ENCODE results near the gene STIM1.
"Not testable (repeated sequence)": the region's sequence is repeated elsewhere in the genome, so short reads cannot be mapped to it uniquely, and the experiment has no call there.

Gene STIM1

DNA sequence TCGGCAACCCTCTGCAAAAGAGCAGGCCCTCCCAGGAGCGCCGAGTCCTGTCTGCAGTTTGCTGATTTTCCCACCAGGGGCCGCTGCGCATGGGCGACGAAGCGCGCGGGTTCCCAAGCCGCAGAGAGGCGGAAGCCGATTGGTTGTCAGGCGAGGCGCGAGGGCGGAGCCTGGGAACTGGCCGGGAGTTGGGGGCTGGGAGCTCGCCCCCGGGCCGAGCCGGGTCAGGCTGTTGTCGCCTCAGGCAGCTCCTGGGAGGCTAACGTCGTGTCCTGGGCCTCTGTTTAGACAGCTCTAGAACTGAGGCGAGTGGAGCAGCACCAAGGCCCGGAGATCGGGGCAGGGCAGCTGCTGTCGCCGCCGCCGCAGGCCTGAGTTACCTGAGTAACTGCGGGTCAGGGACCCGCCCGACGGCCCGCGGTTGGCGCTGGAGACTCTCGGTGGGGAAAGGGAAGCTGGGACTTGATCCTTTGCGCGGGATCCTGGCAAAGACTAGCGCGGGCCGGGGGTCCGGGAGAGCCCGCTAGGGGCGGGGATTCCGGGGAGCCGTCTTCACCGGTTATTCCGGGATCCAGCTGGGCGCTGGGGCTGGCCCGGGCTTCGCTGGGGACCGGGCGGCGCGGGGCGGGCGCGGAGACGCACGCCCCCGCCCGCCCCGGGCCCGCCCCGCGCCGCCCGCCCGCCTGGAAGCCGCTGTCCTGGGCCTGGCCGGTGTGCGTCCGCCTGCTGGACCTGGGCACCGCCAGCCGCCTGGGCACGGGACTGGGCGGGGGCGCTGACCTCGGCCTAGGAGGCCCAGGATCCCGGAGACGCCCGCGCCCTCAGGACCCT, at the start of gene STIM1:
STIM1 (plus strand) TSS at position 688 of the 831 bp plus-strand sequence. CDS start 607 bp downstream, outside the sequence.
- peak; percentile 98 for DNase-seq (ENCODE audit: low read depth in 2 of 2)

DNA sequence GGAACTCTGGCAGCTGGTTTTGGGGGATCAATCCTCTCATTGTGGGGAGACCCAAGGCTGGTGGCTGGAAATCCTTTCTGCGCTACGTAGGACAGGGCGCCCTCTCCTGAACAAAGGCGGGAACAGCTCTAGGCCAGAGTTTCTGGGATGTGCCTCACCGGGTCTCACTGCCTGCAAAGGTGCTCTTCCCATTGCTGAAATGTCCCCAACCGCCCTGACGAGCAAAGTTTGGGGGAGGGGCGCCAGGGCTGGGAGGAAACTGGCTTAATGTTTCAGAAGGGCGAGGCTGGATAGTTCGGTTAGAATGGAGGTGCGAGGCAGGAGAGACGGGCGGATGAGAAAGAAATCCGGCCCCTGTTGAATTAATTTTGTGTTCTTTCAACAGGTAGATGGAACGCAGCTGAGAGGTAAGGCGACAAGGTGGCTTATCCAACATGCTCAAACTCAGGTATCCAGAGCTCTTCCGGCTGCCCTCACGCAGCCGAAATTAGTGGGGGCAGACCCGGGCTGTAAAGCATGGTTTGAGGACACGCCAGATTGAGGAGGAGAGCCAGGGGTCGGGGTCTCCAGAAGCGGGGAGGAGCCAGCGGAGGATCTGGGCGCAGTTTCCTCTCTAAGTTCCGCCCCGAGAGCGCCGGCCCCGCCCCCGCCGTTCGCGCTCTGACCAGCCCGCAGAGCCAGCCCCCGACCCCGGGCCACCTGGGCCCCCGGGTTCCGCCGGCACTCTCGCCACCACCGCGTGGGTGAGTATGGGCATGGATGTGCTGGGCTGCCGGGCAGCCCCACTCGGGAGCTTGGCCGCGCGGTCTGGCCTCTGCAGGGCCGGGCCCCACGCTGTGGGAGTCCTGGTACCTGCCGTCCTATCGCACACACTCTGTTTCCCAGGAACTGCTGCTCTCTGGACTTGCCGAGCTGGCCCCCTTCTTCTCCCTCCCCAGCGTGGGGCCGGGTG, 47.3 kb upstream of the STIM1 start, which contains the start of gene PGAP2:
PGAP2 (plus strand) TSS at position 652 of the 952 bp plus-strand sequence. CDS start 2,700 bp downstream, outside the sequence.
- DNase-seq (ENCODE audit: low read depth in 2 of 2) = peak; percentile 37 to 50

DNA sequence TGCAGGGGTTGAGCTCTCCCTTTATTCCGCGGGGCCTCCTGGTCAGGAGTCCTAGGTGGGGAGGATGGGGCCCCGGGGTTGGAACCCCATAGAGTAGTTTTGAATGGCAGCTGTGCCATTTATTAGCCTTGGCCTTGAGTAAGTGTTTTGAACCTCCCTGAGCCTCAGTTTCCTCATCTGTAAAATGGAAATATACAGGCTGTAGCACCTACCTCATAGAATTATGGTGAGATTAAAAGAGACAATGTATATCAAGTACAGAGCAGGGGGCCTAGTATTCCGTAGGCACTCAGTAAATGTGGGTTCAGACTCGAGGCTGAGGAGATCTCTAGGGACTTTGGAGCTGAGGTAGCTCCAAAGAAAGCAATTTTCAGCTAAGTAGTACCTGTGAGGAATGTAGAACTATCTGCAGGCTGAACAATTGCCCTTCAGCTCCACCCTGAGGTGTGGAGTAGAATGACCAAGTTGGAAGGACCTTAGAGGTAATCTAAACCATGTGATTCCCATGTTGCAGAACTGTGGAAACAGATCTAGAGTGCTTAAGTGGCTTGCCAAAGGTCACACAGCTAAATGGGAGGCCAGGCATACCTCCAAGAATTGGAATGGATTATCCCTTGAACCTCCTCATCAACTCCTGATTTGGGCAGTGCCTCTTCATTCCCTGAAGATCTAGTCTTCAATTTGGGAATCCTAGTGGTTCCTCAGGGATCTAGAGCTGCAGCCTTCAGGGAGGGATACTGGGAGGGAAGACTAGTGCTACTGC, 46.4 kb upstream of the STIM1 start:
- no peak for DNase-seq (ENCODE audit: low read depth in 2 of 2)

DNA sequence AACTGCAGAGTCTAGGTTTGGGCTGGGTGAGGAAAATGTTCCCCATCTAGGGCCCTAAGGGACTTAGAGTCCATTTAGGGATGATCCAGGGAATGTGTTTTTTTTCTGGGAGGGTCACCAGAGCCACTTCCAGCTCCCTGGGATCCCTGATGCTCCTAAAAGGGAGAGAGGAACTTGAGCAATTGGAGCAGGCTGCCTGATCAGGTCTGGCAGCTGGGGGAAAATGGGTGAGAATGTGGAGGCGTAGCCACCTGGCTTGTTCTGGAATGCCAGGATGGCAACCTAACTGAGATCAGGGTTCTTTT, 45.9 kb upstream of the STIM1 start:
- no peak for DNase-seq (ENCODE audit: low read depth in 2 of 2)

DNA sequence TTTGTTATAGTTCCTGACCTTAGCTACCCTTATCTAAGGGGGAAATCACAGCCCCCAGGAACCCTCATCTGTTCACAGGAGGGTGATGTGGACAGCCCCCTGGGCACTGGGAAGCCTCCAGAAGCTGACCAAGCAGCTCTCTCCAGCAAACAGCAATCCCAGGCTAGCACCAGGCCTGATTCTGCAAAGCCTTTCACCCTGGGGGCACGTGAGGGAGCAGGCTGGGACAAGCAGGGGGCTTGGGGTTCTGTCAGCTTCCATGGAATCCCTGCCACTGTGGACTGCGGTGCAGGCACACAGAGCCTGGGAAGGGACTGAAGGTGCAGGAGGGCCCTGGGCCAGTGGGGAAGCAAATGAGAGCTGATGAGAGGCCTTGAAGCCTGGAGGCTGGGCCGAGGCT, 45.0 kb upstream of the STIM1 start:
- no peak for DNase-seq (ENCODE audit: low read depth in 2 of 2)

DNA sequence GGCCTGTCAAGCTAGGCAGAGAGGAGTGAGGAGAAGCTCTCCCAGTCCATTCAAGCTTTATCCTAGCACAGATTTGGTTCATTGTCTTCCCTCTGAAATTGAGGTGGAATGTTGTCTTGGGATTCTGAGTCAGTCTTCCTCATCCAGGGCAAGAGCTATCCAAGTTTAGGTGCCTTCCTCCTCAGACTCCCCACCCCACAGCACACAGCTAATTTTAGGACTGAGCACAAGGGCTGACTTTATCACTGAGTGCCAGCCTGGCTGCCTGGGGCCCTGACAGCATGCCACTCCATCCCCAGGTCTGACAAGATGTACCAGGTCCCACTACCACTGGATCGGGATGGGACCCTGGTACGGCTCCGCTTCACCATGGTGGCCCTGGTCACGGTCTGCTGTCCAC, 44.5 kb upstream of the STIM1 start:
- DNase-seq (ENCODE audit: low read depth in 2 of 2) = no peak

DNA sequence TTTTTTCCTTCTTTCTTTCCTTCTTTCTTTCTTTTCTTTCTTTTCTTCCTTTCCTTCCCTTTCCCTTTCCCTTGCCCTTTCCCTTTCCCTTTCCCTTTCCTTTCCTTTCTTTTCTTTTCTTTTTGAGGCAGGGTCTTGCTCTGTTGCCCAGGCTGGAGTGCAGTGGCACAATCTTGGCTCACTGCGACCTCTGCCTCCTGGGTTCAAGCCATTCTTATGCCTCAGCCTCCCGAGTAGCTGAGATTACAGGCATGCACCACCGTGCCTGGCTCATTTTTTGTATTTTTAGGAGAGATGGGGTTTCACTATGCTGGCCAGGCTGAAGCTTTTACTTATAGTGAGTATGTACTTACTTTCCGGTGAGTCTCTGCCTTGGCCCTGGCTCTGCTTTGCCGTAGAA, 40.6 kb upstream of the STIM1 start:
- not testable (repeated sequence) for DNase-seq (ENCODE audit: low read depth in 2 of 2)

DNA sequence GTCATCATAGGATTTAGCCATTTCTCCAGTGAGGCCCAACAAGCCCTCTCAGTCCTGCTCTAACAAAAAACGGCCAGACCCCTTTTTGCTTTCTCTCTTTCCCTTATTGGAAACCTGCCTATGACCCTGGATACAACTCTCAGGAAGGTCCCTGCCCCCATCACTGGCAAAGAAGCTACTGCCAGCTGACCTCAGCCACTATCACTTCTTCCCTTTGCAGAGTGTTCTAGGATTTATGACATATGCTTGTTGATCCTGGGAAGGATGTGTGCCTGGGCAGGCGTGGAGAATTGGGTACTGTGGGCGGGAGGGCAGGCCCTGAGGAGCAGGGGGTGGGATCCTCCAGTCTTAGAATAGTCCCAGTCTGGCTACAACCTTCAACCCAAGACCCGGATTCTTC, 39.6 kb upstream of the STIM1 start:
- no peak for DNase-seq (ENCODE audit: low read depth in 2 of 2)

DNA sequence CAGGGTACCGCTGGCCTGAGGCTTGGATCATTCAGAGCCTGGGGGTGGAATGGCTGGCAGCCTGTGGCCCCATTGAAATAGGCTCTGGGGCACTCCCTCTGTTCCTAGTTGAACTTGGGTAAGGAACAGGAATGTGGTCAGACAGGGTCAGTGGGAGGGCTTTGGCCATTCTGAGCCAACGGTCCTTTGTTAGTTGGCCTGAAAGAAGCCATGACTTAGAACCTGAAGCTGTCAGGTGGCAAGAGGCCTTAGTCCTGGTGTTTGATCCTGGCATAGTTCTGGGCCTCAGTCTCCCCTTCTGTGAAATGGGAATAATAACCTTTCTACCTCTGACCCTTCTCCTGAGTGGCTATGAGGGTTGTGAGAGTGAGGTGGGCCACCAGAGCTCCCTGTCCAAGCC, 38.8 kb upstream of the STIM1 start:
- no peak for DNase-seq (ENCODE audit: low read depth in 2 of 2)

DNA sequence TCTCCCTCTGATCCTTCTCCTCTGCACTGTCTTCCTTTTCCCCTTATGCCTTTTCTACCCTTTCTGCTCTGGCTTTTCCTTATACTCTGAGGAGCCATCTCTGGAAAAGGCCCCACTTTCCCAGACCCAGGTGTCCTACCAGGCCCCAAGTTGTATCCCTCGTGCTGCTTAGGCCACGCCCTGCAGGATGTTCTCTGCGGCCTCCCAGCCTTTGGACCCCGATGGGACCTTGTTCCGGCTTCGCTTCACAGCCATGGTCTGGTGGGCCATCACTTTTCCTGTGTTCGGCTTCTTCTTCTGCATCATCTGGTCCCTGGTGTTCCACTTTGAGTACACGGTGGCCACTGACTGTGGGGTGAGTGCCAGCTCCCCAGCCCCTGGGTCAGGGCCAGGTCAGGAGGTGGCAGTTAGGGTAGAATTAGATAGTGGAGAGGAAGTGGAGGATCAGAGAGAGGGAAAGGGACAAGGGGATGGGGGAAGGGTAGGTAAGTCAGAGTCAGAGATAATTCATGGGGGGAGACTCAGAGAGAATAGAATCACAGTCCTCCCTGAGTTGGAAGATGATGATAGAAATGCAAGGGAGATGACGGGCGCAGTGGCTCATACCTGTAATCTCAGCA, 38.2 kb upstream of the STIM1 start:
- DNase-seq (ENCODE audit: low read depth in 2 of 2) = no peak

DNA sequence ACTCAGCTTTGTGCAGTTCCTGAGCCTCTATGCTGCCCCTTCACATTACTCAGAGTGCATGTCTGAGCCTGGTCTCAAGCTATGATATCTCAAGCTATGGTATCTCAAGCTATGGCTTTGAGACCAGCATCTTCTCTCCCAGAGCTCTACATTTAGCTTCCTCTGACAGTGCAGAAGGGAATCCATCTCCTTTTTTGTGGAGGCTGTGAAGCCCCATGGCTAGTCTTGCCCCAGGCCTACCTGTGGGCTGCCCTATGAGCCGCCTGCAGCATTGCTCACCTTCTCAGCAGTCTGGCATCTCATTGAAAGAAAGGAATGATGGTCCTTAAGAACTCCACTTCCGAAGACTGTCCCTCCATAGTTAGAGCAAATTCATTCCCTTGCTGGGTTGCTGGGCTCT, 34.5 kb upstream of the STIM1 start:
- DNase-seq (ENCODE audit: low read depth in 2 of 2) = no peak

DNA sequence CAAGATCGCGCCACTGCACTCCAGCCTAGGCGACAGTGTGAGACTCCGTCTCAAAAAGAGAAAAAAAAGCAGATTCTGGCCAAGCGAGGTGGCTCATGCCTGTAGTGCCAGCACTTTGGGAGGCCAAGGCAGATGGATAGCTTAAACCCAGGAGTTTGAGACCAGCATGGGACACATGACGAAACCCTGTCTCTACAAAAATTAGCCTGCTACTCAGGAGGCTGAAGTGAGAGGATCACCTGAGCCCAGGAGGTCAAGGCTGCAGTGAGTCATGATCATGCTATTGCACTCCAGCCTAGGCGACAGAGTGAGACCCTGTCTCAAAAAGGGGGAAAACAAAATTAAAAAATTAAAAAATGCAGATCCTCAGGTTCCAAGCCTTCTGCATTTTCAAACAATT, 33.2 kb upstream of the STIM1 start:
- DNase-seq (ENCODE audit: low read depth in 2 of 2) = no peak

DNA sequence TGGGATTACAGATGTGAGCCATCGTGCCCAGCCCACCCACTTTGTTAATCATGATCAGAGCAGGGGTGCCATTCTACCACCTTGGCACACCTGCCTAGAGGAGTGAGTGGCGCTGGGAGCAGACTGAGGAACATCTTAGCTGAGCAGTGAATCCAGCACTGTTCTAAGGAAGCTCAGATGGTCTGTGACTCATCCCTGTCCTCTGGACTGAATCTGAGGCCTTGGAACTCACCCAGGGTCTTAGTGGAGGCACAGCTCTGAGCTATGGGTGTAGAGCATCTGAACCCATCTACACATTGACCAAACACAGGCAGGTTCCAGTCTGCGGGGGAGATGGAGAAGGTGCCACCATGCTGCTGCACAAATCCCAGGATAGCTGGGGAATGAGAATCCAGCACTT, 32.2 kb upstream of the STIM1 start:
- DNase-seq (ENCODE audit: low read depth in 2 of 2) = no peak

DNA sequence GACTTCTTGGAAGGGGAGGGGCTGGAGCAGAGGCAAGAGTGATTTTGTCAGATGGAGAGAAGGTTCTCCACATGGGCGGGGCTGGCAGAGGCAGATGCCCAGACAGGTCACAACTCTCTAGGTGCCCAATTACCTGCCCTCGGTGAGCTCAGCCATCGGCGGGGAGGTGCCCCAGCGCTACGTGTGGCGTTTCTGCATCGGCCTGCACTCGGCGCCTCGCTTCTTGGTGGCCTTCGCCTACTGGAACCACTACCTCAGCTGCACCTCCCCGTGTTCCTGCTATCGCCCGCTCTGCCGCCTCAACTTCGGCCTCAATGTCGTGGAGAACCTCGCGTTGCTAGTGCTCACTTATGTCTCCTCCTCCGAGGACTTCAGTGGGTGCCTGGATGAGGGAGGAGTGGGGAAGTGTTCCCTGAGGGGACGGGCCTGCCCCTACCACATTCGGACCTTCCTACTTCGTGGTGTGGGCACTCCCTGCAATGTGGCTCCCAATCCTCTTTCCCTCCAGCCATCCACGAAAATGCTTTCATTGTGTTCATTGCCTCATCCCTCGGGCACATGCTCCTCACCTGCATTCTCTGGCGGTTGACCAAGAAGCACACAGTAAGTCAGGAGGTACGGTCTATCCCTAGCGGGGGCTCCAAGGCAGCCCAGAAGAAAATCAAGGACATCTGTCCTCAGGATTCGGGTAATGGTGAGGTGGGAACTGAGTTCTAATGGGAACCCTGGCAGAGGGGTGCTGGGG, 31.5 kb upstream of the STIM1 start:
- no peak for DNase-seq (ENCODE audit: low read depth in 2 of 2)

DNA sequence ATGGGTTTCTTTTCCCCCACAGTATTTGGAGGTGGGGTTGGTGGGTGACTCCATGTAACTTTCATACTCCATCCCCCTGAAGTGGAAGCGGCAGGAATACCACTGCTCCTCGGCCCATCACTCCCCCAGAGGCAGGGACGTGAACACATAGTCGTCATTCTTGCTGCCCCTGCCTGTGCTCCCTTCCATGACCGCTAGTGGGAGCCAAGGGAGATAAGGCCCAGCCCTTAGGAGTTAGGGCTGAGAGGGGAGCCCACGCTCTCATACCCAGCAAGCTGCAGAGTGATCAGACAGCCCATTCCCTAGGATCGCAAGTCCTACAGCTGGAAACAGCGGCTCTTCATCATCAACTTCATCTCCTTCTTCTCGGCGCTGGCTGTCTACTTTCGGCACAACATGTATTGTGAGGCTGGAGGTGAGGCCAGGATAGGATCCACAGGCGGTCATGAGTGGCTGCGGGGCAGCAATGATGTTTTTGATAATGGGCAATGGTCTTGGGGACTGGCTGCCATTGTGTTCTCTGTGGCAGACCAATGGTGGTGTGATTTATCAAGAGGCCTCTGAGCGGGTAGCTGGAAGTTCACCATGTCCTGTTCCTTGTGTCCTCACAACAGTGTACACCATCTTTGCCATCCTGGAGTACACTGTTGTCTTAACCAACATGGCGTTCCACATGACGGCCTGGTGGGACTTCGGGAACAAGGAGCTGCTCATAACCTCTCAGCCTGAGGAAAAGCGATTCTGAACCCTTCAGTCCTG, 30.6 kb upstream of the STIM1 start:
- DNase-seq (ENCODE audit: low read depth in 2 of 2) = peak; percentile 58 to 77

DNA sequence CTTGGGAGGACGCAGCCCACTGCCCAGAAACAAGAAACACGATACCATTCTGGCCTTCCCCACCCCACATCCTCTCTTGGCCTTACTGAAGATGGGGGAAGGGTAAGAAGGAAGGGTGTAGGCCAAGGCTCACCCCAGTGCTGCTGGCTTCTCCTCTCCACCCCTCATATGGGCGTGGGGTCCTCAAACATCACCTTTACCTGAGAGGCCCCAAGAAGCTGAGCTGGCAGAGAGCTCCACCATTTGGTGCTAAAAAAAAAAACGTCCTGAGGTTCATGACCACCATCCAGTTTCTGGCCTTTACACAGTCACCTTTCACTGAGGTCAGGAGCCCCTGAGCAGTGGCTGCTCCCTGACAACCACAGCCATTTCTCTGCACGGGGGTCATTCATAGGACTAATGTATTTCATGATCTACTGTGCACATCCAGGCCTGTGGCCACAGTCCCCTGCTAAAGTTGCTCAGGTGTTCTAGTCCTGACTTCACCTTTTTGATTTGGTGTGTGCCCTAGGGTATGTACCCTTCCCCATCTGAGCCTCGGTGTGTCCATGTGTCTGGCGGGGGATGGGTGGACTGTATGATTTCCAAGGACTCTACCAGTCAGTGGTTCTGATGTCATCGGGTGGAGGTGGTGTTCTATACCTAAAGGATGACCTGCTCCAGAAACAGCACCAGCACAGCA, 29.9 kb upstream of the STIM1 start:
- no peak for DNase-seq (ENCODE audit: low read depth in 2 of 2)

DNA sequence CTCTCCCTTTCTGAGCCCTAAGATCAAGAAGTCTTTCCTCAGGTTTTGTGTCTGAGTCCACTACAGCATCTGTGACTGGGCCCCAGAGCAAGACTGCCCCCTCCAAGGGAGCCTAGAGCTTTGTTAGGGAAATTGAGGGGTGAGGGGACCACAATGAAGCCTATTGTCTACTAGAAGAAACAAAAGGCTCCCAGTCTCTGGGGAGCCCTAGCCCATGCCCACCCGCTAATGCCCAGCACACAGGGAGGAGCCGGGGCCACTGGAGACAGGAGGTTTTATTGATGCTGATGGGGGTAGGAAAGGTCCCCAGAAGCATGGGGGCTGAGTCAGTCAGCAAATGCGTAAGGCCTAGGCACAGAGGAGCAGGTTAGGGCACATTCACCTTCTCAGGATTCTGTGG, 28.7 kb upstream of the STIM1 start:
- DNase-seq (ENCODE audit: low read depth in 2 of 2) = no peak

DNA sequence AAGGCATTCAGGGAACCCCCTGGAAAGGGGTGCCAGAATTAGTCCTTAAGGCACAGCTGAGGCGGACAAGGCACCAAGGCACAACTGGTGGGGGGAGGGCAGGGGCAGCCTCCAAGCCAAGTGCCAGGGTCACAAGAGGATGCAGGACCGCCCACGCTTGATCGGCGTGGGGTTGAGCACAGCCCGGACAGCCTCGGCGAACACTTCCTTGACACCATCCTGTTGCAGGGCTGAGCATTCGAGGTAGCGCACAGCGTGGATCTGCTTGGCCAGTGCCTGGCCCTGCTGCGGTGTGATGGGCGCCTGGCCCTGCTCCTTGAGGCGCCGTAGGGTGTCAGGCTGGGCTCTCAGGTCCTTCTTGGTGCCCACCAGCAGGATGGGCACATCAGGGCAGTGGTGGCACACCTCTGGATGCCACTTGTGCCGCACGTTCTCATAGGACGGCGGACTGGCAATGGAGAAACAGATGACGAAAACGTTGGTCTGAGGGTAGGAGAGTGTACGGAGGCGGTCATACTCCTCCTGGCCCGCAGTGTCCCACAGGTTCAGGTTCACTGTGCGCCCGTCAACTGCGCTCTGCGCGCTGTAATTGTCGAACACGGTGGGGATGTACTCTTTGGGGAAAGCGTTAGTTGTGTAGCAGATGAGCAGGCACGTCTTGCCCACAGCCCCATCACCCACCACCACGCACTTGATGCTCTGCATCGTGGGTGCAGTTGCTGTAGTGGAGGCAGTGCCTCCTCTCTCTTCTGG, 27.9 kb upstream of the STIM1 start:
- no peak for DNase-seq (ENCODE audit: low read depth in 2 of 2)

DNA sequence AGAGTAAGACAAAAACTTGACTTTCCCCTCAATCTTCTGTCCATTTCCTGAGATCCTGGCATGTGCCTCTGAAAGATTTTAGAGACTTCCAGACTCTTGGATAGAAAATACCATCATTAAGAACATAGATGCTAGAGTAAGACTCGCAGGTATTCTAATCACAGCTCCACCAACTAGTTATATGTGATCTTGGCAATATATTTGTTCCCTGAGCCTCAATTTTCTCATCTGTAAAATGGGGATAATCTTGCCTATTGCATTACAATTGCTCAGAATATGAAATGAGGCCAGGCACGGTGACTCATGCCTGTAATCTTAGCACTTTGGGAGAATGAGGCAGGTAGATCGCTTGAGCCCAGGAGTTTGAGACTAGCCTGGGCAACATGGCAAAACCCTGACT, 25.4 kb upstream of the STIM1 start:
- DNase-seq (ENCODE audit: low read depth in 2 of 2) = no peak

All from activated CD4-positive, alpha-beta T cell treated with anti-CD3 and anti-CD28 coated beads for 24 hours (primary cell).